ENCODE results near the gene CEP164.

Gene CEP164

GRCh38 chr11:117439256-117439655 is 111.6 kb downstream of the CEP164 start:
- Histone ChIP-seq H3K9ac (ENCODE audit: low read length in 2 of 2) (no peak overlapping the region), H3K4me1 (ENCODE audit: control insufficient read depth, insufficient read depth, low read length) (no peaks in the 10 kb centered on the region), H3K27ac (ENCODE audit: low read length) (no peak overlapping the region), H3K27me3 (ENCODE audit: control insufficient read depth in 1 of 2, insufficient read depth in 2 of 2, low read length in 2 of 2) (peaks cover 0 to 3% of the 10 kb centered on the region in 2 donors), H3K9me3 (ENCODE audit: control insufficient read depth in 2 of 2, low read length in 2 of 2) (no peaks in the 10 kb centered on the region), H3K36me3 (ENCODE audit: control insufficient read depth in 2 of 2, insufficient read depth in 2 of 2, low read length in 2 of 2) (peaks cover 0 to 9% of the 10 kb centered on the region in 2 donors), H3K4me3 (ENCODE audit: low read length in 2 of 2) (no peak overlapping the region)

- Histone ChIP-seq H3K9ac (ENCODE audit: low read length in 2 of 2) (no peak overlapping the region), H3K27me3 (ENCODE audit: control insufficient read depth in 1 of 2, insufficient read depth in 2 of 2, low read length in 2 of 2) (peaks cover 0 to 4% of the 10 kb centered on the region in 2 donors), H3K4me1 (ENCODE audit: control insufficient read depth, insufficient read depth, low read length) (no peaks in the 10 kb centered on the region)
Observed at GRCh38 chr11:117440258-117440657, 112.6 kb downstream of the CEP164 start.

GRCh38 chr11:117441146-117441975 is 113.7 kb downstream of the CEP164 start:
- no peak overlapping the region for H3K9ac ChIP-seq (ENCODE audit: low read length in 2 of 2)
- no peaks in the 10 kb centered on the region for H3K4me1 ChIP-seq (ENCODE audit: control insufficient read depth, insufficient read depth, low read length)
- H3K9me3 ChIP-seq (ENCODE audit: control insufficient read depth in 2 of 2, low read length in 2 of 2), result no peaks in the 10 kb centered on the region
- H3K36me3 ChIP-seq (ENCODE audit: control insufficient read depth in 2 of 2, insufficient read depth in 2 of 2, low read length in 2 of 2), result peaks cover 0 to 6% of the 10 kb centered on the region in 2 donors
- peaks cover 0 to 4% of the 10 kb centered on the region in 2 donors for H3K27me3 ChIP-seq (ENCODE audit: control insufficient read depth in 1 of 2, insufficient read depth in 2 of 2, low read length in 2 of 2)
- H3K4me3 ChIP-seq (ENCODE audit: low read length in 2 of 2), result no peak overlapping the region
- no peak overlapping the region for H3K27ac ChIP-seq (ENCODE audit: low read length)

More at GRCh38 chr11:117440258-117440657, 112.6 kb downstream of the CEP164 start:
- H3K4me3 ChIP-seq (ENCODE audit: low read length in 2 of 2), result no peak overlapping the region
- H3K9me3 ChIP-seq (ENCODE audit: control insufficient read depth in 2 of 2, low read length in 2 of 2), result no peaks in the 10 kb centered on the region
- H3K27ac ChIP-seq (ENCODE audit: low read length), result no peak overlapping the region
- H3K36me3 ChIP-seq (ENCODE audit: control insufficient read depth in 2 of 2, insufficient read depth in 2 of 2, low read length in 2 of 2), result peaks cover 0 to 9% of the 10 kb centered on the region in 2 donors

GRCh38 chr11:117442049-117442868 is 114.6 kb downstream of the CEP164 start:
- H3K9ac ChIP-seq (ENCODE audit: low read length in 2 of 2), result no peak overlapping the region
- H3K27ac ChIP-seq (ENCODE audit: low read length), result no peak overlapping the region
- peaks cover 0 to 2% of the 10 kb centered on the region in 2 donors for H3K36me3 ChIP-seq (ENCODE audit: control insufficient read depth in 2 of 2, insufficient read depth in 2 of 2, low read length in 2 of 2)
- peaks cover 0 to 4% of the 10 kb centered on the region in 2 donors for H3K27me3 ChIP-seq (ENCODE audit: control insufficient read depth in 1 of 2, insufficient read depth in 2 of 2, low read length in 2 of 2)
- H3K9me3 ChIP-seq (ENCODE audit: control insufficient read depth in 2 of 2, low read length in 2 of 2), result no peaks in the 10 kb centered on the region
- no peaks in the 10 kb centered on the region for H3K4me1 ChIP-seq (ENCODE audit: control insufficient read depth, insufficient read depth, low read length)
- H3K4me3 ChIP-seq (ENCODE audit: low read length in 2 of 2), result no peak overlapping the region

- Histone ChIP-seq H3K9me3 (ENCODE audit: control insufficient read depth in 2 of 2, low read length in 2 of 2) (no peaks in the 10 kb centered on the region), H3K27ac (ENCODE audit: low read length) (no peak overlapping the region), H3K4me3 (ENCODE audit: low read length in 2 of 2) (no peak overlapping the region), H3K9ac (ENCODE audit: low read length in 2 of 2) (no peak overlapping the region), H3K27me3 (ENCODE audit: control insufficient read depth in 1 of 2, insufficient read depth in 2 of 2, low read length in 2 of 2) (peaks cover 0 to 4% of the 10 kb centered on the region in 2 donors), H3K4me1 (ENCODE audit: control insufficient read depth, insufficient read depth, low read length) (no peaks in the 10 kb centered on the region), H3K36me3 (ENCODE audit: control insufficient read depth in 2 of 2, insufficient read depth in 2 of 2, low read length in 2 of 2) (peaks cover 0 to 2% of the 10 kb centered on the region in 2 donors)
Observed at GRCh38 chr11:117442869-117443239, 115.2 kb downstream of the CEP164 start.

GRCh38 chr11:117443266-117444186 is 115.9 kb downstream of the CEP164 start:
- Histone ChIP-seq H3K9ac (ENCODE audit: low read length in 2 of 2) (no peak overlapping the region), H3K9me3 (ENCODE audit: control insufficient read depth in 2 of 2, low read length in 2 of 2) (no peaks in the 10 kb centered on the region), H3K36me3 (ENCODE audit: control insufficient read depth in 2 of 2, insufficient read depth in 2 of 2, low read length in 2 of 2) (peaks cover 0 to 4% of the 10 kb centered on the region in 2 donors), H3K27me3 (ENCODE audit: control insufficient read depth in 1 of 2, insufficient read depth in 2 of 2, low read length in 2 of 2) (peaks cover 0 to 4% of the 10 kb centered on the region in 2 donors), H3K4me3 (ENCODE audit: low read length in 2 of 2) (no peak overlapping the region), H3K4me1 (ENCODE audit: control insufficient read depth, insufficient read depth, low read length) (no peaks in the 10 kb centered on the region), H3K27ac (ENCODE audit: low read length) (no peak overlapping the region)

- H3K9ac ChIP-seq (ENCODE audit: low read length in 2 of 2), result no peak overlapping the region
- H3K27ac ChIP-seq (ENCODE audit: low read length), result no peak overlapping the region
- H3K9me3 ChIP-seq (ENCODE audit: control insufficient read depth in 2 of 2, low read length in 2 of 2), result no peaks in the 10 kb centered on the region
- peaks cover 0 to 2% of the 10 kb centered on the region in 2 donors for H3K36me3 ChIP-seq (ENCODE audit: control insufficient read depth in 2 of 2, insufficient read depth in 2 of 2, low read length in 2 of 2)
- no peaks in the 10 kb centered on the region for H3K4me1 ChIP-seq (ENCODE audit: control insufficient read depth, insufficient read depth, low read length)
- no peak overlapping the region for H3K4me3 ChIP-seq (ENCODE audit: low read length in 2 of 2)
- H3K27me3 ChIP-seq (ENCODE audit: control insufficient read depth in 1 of 2, insufficient read depth in 2 of 2, low read length in 2 of 2), result peaks cover 0 to 4% of the 10 kb centered on the region in 2 donors
Observed at GRCh38 chr11:117444256-117444655, 116.6 kb downstream of the CEP164 start.

- H3K27ac ChIP-seq (ENCODE audit: low read length), result no peak overlapping the region
- no peaks in the 10 kb centered on the region for H3K4me1 ChIP-seq (ENCODE audit: control insufficient read depth, insufficient read depth, low read length)
- H3K27me3 ChIP-seq (ENCODE audit: control insufficient read depth in 1 of 2, insufficient read depth in 2 of 2, low read length in 2 of 2), result peaks cover 0 to 4% of the 10 kb centered on the region in 2 donors
- H3K4me3 ChIP-seq (ENCODE audit: low read length in 2 of 2), result no peak overlapping the region
- no peaks in the 10 kb centered on the region for H3K9me3 ChIP-seq (ENCODE audit: control insufficient read depth in 2 of 2, low read length in 2 of 2)
- no peak overlapping the region for H3K9ac ChIP-seq (ENCODE audit: low read length in 2 of 2)
- peaks cover 0 to 2% of the 10 kb centered on the region in 2 donors for H3K36me3 ChIP-seq (ENCODE audit: control insufficient read depth in 2 of 2, insufficient read depth in 2 of 2, low read length in 2 of 2)
Observed at GRCh38 chr11:117444711-117445658, 117.3 kb downstream of the CEP164 start.

- Histone ChIP-seq H3K9me3 (ENCODE audit: control insufficient read depth in 2 of 2, low read length in 2 of 2) (peaks cover 0 to 4% of the 10 kb centered on the region in 2 donors), H3K4me3 (ENCODE audit: low read length in 2 of 2) (no peak overlapping the region), H3K36me3 (ENCODE audit: control insufficient read depth in 2 of 2, insufficient read depth in 2 of 2, low read length in 2 of 2) (peaks cover 0 to 2% of the 10 kb centered on the region in 2 donors), H3K9ac (ENCODE audit: low read length in 2 of 2) (no peak overlapping the region), H3K4me1 (ENCODE audit: control insufficient read depth, insufficient read depth, low read length) (no peaks in the 10 kb centered on the region), H3K27ac (ENCODE audit: low read length) (no peak overlapping the region), H3K27me3 (ENCODE audit: control insufficient read depth in 1 of 2, insufficient read depth in 2 of 2, low read length in 2 of 2) (peaks cover 0 to 1% of the 10 kb centered on the region in 2 donors)
Observed at GRCh38 chr11:117449111-117449693, 121.5 kb downstream of the CEP164 start.
